Neural cell (in vitro differentiated cells): ENCODE measurements around the gene FBXL2. TPM values are rescaled to one million over a fixed set of nuclear protein-coding genes. Genes with fewer than 3 reads are reported as not detected.

Source experiments
- H2AFZ ChIP-seq: fragments of 200-600, 300-800 bp; sonication (generic), shearing (Covaris generic); 2 replicates; pipeline ENCODE4 v1.6.0; 2014; ENCODE audit warnings: low read depth, mild to moderate bottlenecking, antibody characterized with exemption, low read length, moderate library complexity
- H3F3A ChIP-seq: fragments of 200-600 bp; shearing (Covaris generic); 2 replicates; pipeline ENCODE4 v1.6.1; 2016; ENCODE audit warnings: mild to moderate bottlenecking, moderate library complexity, mixed read lengths, antibody characterized with exemption, low read length; ENCODE audit not compliant: insufficient read depth, poor library complexity, severe bottlenecking
- H3K27ac ChIP-seq: fragments of 200-600, 300-800 bp; sonication (generic), shearing (Covaris generic); 2 replicates; pipeline ENCODE4 v1.5.1; 2014; ENCODE audit warnings: mild to moderate bottlenecking, low read length, moderate library complexity
- H3K27me3 ChIP-seq: fragments of 300-800, 200-600 bp; sonication (generic), shearing (Covaris generic); 2 replicates; pipeline ENCODE4 v1.6.0; 2014; ENCODE audit warnings: mild to moderate bottlenecking, low read depth, low read length, moderate library complexity; ENCODE audit not compliant: insufficient read depth
- H3K36me3 ChIP-seq: fragments of 300-800, 200-600 bp; sonication (generic), shearing (Covaris generic); 2 replicates; pipeline ENCODE4 v1.5.1; 2014; ENCODE audit warnings: mild to moderate bottlenecking, antibody characterized with exemption, low read length, moderate library complexity; ENCODE audit not compliant: insufficient read depth
- H3K4me2 ChIP-seq: fragments of 300-800, 200-600 bp; sonication (generic), shearing (Covaris generic); 2 replicates; pipeline ENCODE4 v1.6.0; 2014; ENCODE audit warnings: mild to moderate bottlenecking, low read length
- H3K4me3 ChIP-seq: fragments of 300-800, 200-600 bp; sonication (generic), shearing (Covaris generic); 2 replicates; pipeline ENCODE4 v1.5.1; 2014; ENCODE audit warnings: mild to moderate bottlenecking, low read length, moderate library complexity
- H3K79me2 ChIP-seq: fragments of 200-600 bp; shearing (Covaris generic); replicated peaks from 2 replicates; pipeline ENCODE4 v1.6.0; 2014; ENCODE audit warnings: mild to moderate bottlenecking, low read length, moderate library complexity; ENCODE audit not compliant: insufficient read depth
- H3K9ac ChIP-seq: fragments of 300-800, 200-600 bp; sonication (generic), shearing (Covaris generic); 2 replicates; pipeline ENCODE4 v1.6.1; 2016; ENCODE audit warnings: mild to moderate bottlenecking, low read length, mixed read lengths
- H3K9me2 ChIP-seq: fragments of 200-600 bp; shearing (Covaris generic); 2 replicates; pipeline ENCODE4 v1.6.1; 2016; ENCODE audit warnings: mild to moderate bottlenecking, low read length, mixed read lengths; ENCODE audit not compliant: insufficient read depth
- H3K9me3 ChIP-seq: fragments of 200-600, 300-800 bp; sonication (generic), shearing (Covaris generic); 2 replicates; pipeline ENCODE4 v1.6.1; 2016; ENCODE audit warnings: mild to moderate bottlenecking, mixed run types, low read length, moderate library complexity, mixed read lengths
- H4K20me1 ChIP-seq: fragments of 200-600 bp; shearing (Covaris generic); 2 replicates; pipeline ENCODE4 v1.6.1; 2016; ENCODE audit warnings: mild to moderate bottlenecking, mixed run types; ENCODE audit not compliant: insufficient read depth
- CTCF ChIP-seq: fragments of 450-650 bp; IDR thresholded peaks from 2 replicates; pipeline ENCODE4 v1.5.1; 2014; ENCODE audit warnings: antibody characterized with exemption, mild to moderate bottlenecking, moderate library complexity; ENCODE audit not compliant: poor library complexity, severe bottlenecking
- EP300 ChIP-seq: fragments of 450-650 bp; conservative IDR thresholded peaks from 2 replicates; pipeline ENCODE4 v1.6.1; 2014; ENCODE audit warnings: antibody characterized with exemption, mild to moderate bottlenecking, moderate library complexity; ENCODE audit not compliant: poor library complexity, severe bottlenecking
- EZH2 ChIP-seq: fragments of 200-600, 300-800 bp; shearing (Covaris generic), sonication (generic); IDR thresholded peaks from 2 replicates; pipeline ENCODE4 v1.6.1; 2014; ENCODE audit warnings: antibody characterized with exemption, low read length, borderline replicate concordance, mild to moderate bottlenecking; ENCODE audit not compliant: insufficient read depth, poor library complexity, severe bottlenecking
- MXI1 ChIP-seq: fragments of 450-650 bp; conservative IDR thresholded peaks from 2 replicates; pipeline ENCODE4 v1.6.1; 2014; ENCODE audit warnings: antibody characterized with exemption, mild to moderate bottlenecking; ENCODE audit not compliant: poor library complexity, severe bottlenecking
- POLR2AphosphoS5 ChIP-seq: IDR thresholded peaks from 2 replicates; pipeline ENCODE4 v1.6.1; 2012
- RAD21 ChIP-seq: fragments of 450-650 bp; conservative IDR thresholded peaks from 2 replicates; pipeline ENCODE4 v1.6.1; 2014; ENCODE audit warnings: antibody characterized with exemption, mild to moderate bottlenecking, moderate library complexity
- REST ChIP-seq: IDR thresholded peaks from 2 replicates; pipeline ENCODE4 v1.6.1; 2012; ENCODE audit warnings: borderline replicate concordance
- SMC3 ChIP-seq: fragments of 450-650 bp; conservative IDR thresholded peaks from 2 replicates; pipeline ENCODE4 v1.6.1; 2014; ENCODE audit warnings: antibody characterized with exemption, mild to moderate bottlenecking, moderate library complexity; ENCODE audit not compliant: poor library complexity
- TAF1 ChIP-seq: IDR thresholded peaks from 2 replicates; pipeline ENCODE4 v1.6.1; 2012; ENCODE audit warnings: low read depth
- polyA plus RNA-seq: library from polyadenylated mRNA; depleted of rRNA; stranded (reverse); fragments of >200 nt; gene quantifications from 2 replicates; pipeline ENCODE4 v1.2.3, GENCODE V29; 2014

The FBXL2 gene
- polyA plus RNA-seq, 1 donor from 2014 or later: 82.0 TPM

- no peak overlapping the region for H3K4me3 ChIP-seq
- no peaks in the 10 kb centered on the region for H3F3A ChIP-seq
- H2AFZ ChIP-seq: no peak overlapping the region
- no peaks in the 10 kb centered on the region for H4K20me1 ChIP-seq
- TF ChIP-seq EP300 (no peak), SMC3 (no peak), EZH2 (no peak), MXI1 (no peak), REST (no peak), CTCF (no peak), POLR2AphosphoS5 (no peak), TAF1 (no peak), RAD21 (no peak)
- no peak overlapping the region for H3K4me2 ChIP-seq
- H3K9ac ChIP-seq: no peak overlapping the region
- H3K36me3 ChIP-seq: peaks cover 7% of the 10 kb centered on the region
- H3K27ac ChIP-seq: no peak overlapping the region
- no peaks in the 10 kb centered on the region for H3K9me2 ChIP-seq
- no peaks in the 10 kb centered on the region for H3K79me2 ChIP-seq
- H3K9me3 ChIP-seq: no peaks in the 10 kb centered on the region
- H3K27me3 ChIP-seq: no peaks in the 10 kb centered on the region
Measured at GRCh38 chr3:33419948-33420347, 142.7 kb downstream of the FBXL2 start.

- no peak overlapping the region for H3K4me2 ChIP-seq
- peaks cover 6% of the 10 kb centered on the region for H3K79me2 ChIP-seq
- H3K9me2 ChIP-seq: no peaks in the 10 kb centered on the region
- H3K27me3 ChIP-seq: no peaks in the 10 kb centered on the region
- no peak overlapping the region for H3K4me3 ChIP-seq
- TF ChIP-seq POLR2AphosphoS5 (no peak), MXI1 (no peak), REST (no peak), RAD21 (no peak), TAF1 (no peak), EP300 (no peak), EZH2 (no peak), CTCF (no peak), SMC3 (no peak)
- H4K20me1 ChIP-seq: no peaks in the 10 kb centered on the region
- no peak overlapping the region for H2AFZ ChIP-seq
- peaks cover 4% of the 10 kb centered on the region for H3K36me3 ChIP-seq
- no peak overlapping the region for H3K27ac ChIP-seq
- H3K9ac ChIP-seq: no peak overlapping the region
- H3K9me3 ChIP-seq: no peaks in the 10 kb centered on the region
- H3F3A ChIP-seq: no peaks in the 10 kb centered on the region
Measured at GRCh38 chr3:33420966-33421365, 143.7 kb downstream of the FBXL2 start.
